Measurements from ENCODE around the gene MBD5.
A peak's percentile ranks its signal among the peaks of the same experiment; 100 is the strongest.

Gene MBD5

DNA sequence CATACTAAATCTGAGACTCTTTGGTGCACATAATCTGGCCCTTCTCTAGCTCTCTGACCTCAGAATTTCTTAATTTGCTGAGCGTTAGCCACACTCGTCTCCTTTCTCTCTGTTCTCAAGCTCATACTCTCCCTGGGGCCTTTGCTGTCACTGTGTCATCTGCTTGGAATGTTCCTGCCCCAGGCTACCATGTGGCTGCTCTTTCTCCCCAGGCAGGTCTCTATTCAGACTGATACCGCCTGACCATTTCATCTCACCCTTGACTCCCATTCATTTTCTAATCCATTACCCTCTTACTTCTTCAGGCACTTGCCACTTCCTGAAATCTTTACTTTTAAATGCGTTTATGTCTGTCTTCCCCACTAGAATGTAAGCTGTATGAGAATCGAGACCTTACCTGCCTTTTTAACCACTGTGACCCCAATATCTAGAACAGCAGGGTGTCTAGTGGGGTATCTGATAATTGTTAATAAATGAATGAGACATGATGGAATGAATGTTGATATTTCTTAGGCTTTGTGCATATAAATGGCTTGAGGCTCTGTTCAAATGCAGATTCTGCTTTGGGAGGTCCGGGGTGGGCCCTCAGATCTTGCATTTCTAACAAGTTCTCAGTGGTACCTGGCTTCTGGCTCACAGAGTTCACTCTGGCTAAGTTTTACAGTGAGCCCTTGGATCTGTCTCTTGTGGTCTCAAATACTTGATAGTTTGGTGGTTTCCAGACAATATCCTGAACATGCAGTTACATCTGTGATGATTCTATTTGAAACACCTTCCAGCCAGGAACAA lies 533.8 kb downstream of the MBD5 start:
- DNase-seq (ENCODE audit: low read depth): no peak
- TF ChIP-seq, protein P1, sequence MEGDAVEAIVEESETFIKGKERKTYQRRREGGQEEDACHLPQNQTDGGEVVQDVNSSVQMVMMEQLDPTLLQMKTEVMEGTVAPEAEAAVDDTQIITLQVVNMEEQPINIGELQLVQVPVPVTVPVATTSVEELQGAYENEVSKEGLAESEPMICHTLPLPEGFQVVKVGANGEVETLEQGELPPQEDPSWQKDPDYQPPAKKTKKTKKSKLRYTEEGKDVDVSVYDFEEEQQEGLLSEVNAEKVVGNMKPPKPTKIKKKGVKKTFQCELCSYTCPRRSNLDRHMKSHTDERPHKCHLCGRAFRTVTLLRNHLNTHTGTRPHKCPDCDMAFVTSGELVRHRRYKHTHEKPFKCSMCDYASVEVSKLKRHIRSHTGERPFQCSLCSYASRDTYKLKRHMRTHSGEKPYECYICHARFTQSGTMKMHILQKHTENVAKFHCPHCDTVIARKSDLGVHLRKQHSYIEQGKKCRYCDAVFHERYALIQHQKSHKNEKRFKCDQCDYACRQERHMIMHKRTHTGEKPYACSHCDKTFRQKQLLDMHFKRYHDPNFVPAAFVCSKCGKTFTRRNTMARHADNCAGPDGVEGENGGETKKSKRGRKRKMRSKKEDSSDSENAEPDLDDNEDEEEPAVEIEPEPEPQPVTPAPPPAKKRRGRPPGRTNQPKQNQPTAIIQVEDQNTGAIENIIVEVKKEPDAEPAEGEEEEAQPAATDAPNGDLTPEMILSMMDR (conservative IDR thresholded peaks at IDR 0.05; ENCODE audit: low read depth, low read length): no peak
- no peak overlapping the region for H3K4me3 ChIP-seq (ENCODE audit: low read depth, low read length)

DNA sequence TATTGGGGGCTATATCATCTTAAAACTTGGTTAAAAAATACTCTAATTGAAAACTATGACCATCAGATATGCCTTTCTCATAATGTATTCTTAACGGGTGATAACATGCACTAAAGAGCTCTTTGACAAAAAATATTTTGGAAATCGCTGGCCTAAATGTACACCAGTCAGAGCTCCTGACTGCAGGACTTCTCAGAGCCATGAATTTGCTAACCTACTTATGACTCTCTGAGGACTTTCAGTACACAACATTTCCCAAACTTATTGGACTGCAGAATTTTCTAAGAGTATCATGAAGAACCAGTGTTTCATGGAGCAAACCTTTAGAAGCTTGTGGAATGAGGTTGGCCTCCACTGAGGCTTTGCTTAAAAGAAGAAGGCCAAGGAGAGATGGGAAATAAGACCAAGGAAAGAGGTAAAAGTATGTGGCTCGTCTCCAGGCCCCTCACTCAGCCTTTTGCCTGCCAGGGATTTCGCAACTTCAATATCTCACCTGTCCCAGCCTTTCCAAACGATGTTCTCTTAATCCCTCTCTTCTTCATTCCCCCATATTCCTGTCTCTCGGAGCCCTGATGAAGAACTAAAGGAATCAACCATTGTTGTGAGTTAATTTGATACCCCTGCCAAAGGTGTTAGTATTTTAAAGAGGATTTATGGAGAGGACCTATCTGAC lies 534.9 kb downstream of the MBD5 start:
- no peak for DNase-seq (ENCODE audit: low read depth)
- TF ChIP-seq, protein P1 (conservative IDR thresholded peaks at IDR 0.05; ENCODE audit: low read depth, low read length): no peak
- no peak overlapping the region for H3K4me3 ChIP-seq (ENCODE audit: low read depth, low read length)

DNA sequence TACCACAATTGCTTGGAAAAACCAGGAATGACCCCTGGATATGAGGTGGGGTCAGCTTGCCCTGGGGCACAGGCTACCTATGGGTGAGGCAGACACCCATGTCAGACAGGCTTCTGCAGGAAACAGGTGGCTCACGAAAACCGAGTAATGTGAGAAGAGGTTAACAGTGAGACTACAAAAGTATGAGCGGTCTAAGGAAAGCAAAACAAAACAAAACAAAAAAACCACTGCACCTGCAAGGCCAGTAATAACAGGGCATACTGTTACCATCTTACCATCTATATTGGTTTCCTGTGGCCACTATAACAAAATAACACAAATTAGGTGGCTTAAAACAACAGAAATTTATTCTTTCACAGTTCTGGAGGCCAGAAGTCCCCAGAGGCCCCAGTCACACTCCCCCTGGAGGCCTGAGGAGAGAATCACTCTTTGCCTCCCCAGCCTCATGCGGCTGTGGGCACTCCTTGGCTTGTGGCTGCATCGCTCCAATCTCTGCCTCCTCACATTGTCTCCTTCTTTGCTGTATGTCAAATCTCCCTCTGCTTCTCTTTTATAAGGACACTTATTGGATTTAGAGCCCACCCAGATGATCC lies 537.0 kb downstream of the MBD5 start:
- TF ChIP-seq, protein P1 (conservative IDR thresholded peaks at IDR 0.05; ENCODE audit: low read depth, low read length): no peak
- H3K4me3 ChIP-seq (ENCODE audit: low read depth, low read length): no peak overlapping the region
- no peak for DNase-seq (ENCODE audit: low read depth)

DNA sequence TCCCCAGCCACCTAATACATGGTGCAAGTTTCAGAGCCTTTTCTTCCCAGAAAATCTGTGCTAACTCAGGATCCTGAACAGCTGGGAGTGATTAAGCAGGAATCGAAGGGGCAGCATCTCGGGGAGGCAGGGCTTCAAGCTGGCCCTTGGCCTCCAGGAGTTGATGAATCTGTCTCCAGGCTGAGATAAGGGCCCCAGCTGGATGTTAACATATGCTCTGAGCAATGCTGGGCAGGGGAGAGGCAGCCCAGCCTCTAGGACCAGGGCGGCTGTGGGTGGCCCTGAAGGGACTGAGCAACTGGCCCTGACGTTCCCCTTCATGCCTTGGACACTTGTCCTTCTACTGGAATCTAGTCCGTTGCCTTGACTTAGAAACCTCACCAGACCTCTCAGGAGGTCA lies 539.6 kb downstream of the MBD5 start:
- H3K4me3 ChIP-seq (ENCODE audit: low read depth, low read length): no peak overlapping the region
- peak; percentile 26 for DNase-seq (ENCODE audit: low read depth)
- TF ChIP-seq, protein P1 (conservative IDR thresholded peaks at IDR 0.05; ENCODE audit: low read depth, low read length): no peak

DNA sequence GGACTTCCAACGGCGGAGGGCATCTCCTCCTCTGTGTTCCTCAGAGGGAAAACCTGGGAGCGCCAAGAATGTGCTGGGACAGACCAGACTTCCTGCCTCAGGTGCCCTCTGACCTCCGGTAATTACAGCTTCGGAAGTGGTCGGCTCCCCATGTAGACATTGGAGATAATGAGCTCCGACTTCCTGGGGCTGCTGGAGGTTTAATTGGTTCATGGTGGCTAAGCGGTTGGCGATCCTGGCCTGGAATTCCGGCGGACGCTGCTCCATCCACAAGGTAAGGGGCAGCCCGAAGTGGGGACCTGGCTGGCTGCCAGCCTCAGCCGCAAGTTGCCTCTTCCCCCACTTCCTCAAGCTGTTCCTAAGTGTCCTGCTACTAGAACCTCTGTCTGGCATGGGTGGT lies 540.5 kb downstream of the MBD5 start:
- peak; percentile 23 for DNase-seq (ENCODE audit: low read depth)
- TF ChIP-seq, protein P1 (conservative IDR thresholded peaks at IDR 0.05; ENCODE audit: low read depth, low read length): no peak
- no peak overlapping the region for H3K4me3 ChIP-seq (ENCODE audit: low read depth, low read length)

DNA sequence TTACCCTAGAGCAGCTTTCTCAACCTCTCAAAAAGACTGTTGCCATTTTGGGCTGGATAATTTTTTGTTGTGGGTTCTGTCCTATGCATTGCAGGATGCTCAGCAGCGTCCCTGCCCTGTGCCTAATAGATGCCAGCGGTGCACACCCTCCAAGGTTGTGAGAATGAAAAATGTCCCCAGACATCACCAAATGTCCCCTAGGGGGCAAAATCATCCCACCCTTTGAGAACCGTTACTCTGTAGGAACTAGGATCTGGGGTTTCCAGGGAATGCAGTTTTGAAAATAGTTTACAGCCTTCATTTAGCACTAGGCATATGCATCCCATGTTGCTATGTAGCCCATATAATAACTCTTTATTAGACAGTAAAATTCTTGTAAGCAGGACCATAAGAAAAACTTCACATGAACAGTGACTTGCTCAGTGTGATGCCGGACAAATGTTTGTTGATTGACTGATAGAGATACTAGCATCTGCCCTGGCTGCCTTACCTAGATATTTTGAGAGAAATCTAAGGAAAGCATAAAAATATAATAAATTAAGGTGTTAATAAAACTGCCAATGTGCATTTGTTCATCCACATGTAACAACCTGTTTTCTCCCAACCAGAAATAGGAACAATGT lies 544.5 kb downstream of the MBD5 start:
- TF ChIP-seq, protein P1 (conservative IDR thresholded peaks at IDR 0.05; ENCODE audit: low read depth, low read length): peak; percentile 46
- no peak overlapping the region for H3K4me3 ChIP-seq (ENCODE audit: low read depth, low read length)
- DNase-seq (ENCODE audit: low read depth): peak; percentile 22

Data from choroid plexus epithelial cell (primary cell).